Kidney (tissue), 14 donors: ENCODE measurements around the gene DNAJC28. TPM values are rescaled to one million over a fixed set of nuclear protein-coding genes. Genes with fewer than 3 reads are reported as not detected.
"Not testable (repeated sequence)": the region's sequence is repeated elsewhere in the genome, so short reads cannot be mapped to it uniquely, and the experiment has no call there.

Source experiments
- DNase-seq, 5 donors: peaks; one replicate each; pipeline ENCODE4 v3.0.0-alpha.2; 2013 to 2020
- FAIRE-seq: peaks from 2 replicates; lab custom pipeline; 2012; peaks lifted over from hg19 to GRCh38; lab: Jason Lieb, UNC
- H3K27ac ChIP-seq, 2 donors: one replicate each; pipeline ENCODE4 v1.7.0; 2013; ENCODE audit warnings: low read depth in 2 of 2, low read length in 2 of 2, inconsistent platforms in 1 of 2
- H3K27me3 ChIP-seq: one replicate; pipeline ENCODE4 v1.7.1; 2013; ENCODE audit warnings: low read length, inconsistent platforms; ENCODE audit not compliant: control insufficient read depth, insufficient read depth
- H3K36me3 ChIP-seq, 3 donors: one replicate each; pipeline versions ENCODE4 v1.7.0 to v1.7.1; 2013; ENCODE audit warnings: low read length in 3 of 3, control low read depth in 1 of 3, inconsistent platforms in 1 of 3; ENCODE audit not compliant: insufficient read depth in 3 of 3, control insufficient read depth in 2 of 3
- H3K4me1 ChIP-seq, 3 donors: one replicate each; pipeline versions ENCODE4 v1.7.0 to v1.7.1; 2013; ENCODE audit warnings: low read length in 3 of 3, inconsistent platforms in 1 of 3, low read depth in 1 of 3; ENCODE audit not compliant: control insufficient read depth in 2 of 3, insufficient read depth in 2 of 3
- H3K4me3 ChIP-seq, 3 donors: one replicate each; pipeline versions ENCODE4 v1.7.0 to v1.8.1; 2013; ENCODE audit warnings: low read length in 3 of 3, control low read depth in 1 of 3, inconsistent platforms in 1 of 3
- H3K9ac ChIP-seq, 3 donors: one replicate each; pipeline versions ENCODE4 v1.7.0 to v1.7.1; 2013; ENCODE audit warnings: low read length in 3 of 3, control low read depth in 1 of 3, inconsistent platforms in 1 of 3
- H3K9me3 ChIP-seq, 3 donors: one replicate each; pipeline versions ENCODE4 v1.7.0 to v1.7.1; 2013; ENCODE audit warnings: low read length in 3 of 3, control low read depth in 1 of 3, inconsistent platforms in 1 of 3; ENCODE audit not compliant: control insufficient read depth in 2 of 3, insufficient read depth in 1 of 3
- intact Hi-C: fragments of 100-400 bp; cut with DNase I; formaldehyde crosslinking; loops from one replicate; pipeline ENCODE4 v1.11.1; 2022
- polyA plus RNA-seq: library from polyadenylated mRNA; stranded (reverse); fragments of 350-450 nt; fragmentation: Illumina TruSeq; extraction: RNeasy Lipid Tissue Mini Kit (QIAGEN cat#74804); gene quantifications from one replicate; pipeline ENCODE4 v1.2.3, GENCODE V29; 2014; ENCODE audit warnings: low read depth, low replicate concordance; ENCODE audit not compliant: insufficient read depth
- total RNA-seq: library from RNA; stranded (reverse); fragmentation: NEBNext Ultra II Directional; extraction: Animal tissue kit (Norgen Biotek cat#: 25700); gene quantifications from one replicate; pipeline ENCODE4 v1.2.1, GENCODE V29; 2021
- TF ChIP-seq, protein P1 (sequence below): IDR thresholded peaks from 3 replicates; pipeline ENCODE4 v1.5.1; 2012; ENCODE audit warnings: mild to moderate bottlenecking, moderate library complexity, borderline replicate concordance; ENCODE audit not compliant: insufficient read depth; ENCODE audit errors: extremely low read depth
- donor health status: control.
- donor health status: control.
- donor health status: control.
- donor health status: control.
- donor health status: control.
- donor health status: DM: yes; HTN: yes; CAD: no.
- donor health status: Normal renal cell carcinoma (clear cell type).

Gene DNAJC28
- total and polyA plus RNA-seq, 2 donors from 2014 or later = 2.2 to 4.6 TPM

DNA sequence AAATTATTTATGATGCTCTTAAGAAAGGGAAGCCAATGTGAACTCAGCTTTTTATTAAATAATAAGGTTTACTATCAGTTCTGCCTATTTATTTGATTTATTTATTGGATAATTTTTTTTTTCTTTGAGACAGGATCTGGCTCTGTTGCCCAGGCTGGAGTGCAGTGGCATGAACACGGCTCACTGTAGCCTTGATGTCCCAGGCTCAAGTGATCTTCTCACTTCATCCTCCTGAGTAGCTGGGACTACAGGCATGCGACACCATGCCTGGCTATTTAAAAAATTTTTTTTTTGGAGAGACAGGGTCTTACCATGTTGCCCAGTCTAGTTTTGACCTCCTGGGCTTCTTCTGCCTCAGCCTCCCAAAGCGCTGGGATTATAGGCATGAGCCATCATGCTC, 21.0 kb upstream of the DNAJC28 start:
- no peak for FAIRE-seq
- Histone ChIP-seq H3K36me3 (peaks cover 2 to 45% (median 29%) of the 10 kb centered on the region in 3 donors), H3K27ac (no peak overlapping the region), H3K4me3 (no peak overlapping the region), H3K9ac (no peak overlapping the region), H3K9me3 (no peaks in the 10 kb centered on the region), H3K27me3 (no peaks in the 10 kb centered on the region), H3K4me1 (no peaks in the 10 kb centered on the region)
- DNase-seq = no peak
- TF ChIP-seq, protein P1, sequence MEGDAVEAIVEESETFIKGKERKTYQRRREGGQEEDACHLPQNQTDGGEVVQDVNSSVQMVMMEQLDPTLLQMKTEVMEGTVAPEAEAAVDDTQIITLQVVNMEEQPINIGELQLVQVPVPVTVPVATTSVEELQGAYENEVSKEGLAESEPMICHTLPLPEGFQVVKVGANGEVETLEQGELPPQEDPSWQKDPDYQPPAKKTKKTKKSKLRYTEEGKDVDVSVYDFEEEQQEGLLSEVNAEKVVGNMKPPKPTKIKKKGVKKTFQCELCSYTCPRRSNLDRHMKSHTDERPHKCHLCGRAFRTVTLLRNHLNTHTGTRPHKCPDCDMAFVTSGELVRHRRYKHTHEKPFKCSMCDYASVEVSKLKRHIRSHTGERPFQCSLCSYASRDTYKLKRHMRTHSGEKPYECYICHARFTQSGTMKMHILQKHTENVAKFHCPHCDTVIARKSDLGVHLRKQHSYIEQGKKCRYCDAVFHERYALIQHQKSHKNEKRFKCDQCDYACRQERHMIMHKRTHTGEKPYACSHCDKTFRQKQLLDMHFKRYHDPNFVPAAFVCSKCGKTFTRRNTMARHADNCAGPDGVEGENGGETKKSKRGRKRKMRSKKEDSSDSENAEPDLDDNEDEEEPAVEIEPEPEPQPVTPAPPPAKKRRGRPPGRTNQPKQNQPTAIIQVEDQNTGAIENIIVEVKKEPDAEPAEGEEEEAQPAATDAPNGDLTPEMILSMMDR = no peak
- intact Hi-C loops = no loop called here

DNA sequence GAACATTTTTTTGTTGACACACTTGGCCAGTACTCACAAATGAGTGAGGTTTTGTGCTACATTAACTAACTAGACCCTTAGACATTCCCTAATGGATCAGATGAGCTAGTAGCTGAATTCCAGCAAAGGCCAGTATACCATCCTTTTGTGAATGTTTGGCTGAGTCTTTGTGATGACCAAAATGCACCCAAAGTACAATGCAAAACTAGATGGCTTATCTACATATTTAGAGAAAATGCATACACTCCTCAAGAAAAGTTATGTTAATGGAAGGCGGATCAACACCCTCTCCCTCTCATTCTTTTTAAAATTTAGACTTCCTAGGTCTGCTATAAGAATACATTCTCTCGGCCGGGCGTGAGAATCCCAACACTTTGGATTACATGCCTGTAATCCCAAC, 20.1 kb upstream of the DNAJC28 start:
- Histone ChIP-seq H3K27me3 (no peaks in the 10 kb centered on the region), H3K9ac (no peak overlapping the region), H3K4me3 (no peak overlapping the region), H3K9me3 (no peaks in the 10 kb centered on the region), H3K27ac (no peak overlapping the region), H3K36me3 (peaks cover 4 to 37% (median 21%) of the 10 kb centered on the region in 3 donors), H3K4me1 (no peaks in the 10 kb centered on the region)
- no peak for DNase-seq
- intact Hi-C loops = no loop called here
- TF ChIP-seq, protein P1 = no peak
- no peak for FAIRE-seq

- intact Hi-C loops = no loop called here
- Histone ChIP-seq H3K27me3 (no peaks in the 10 kb centered on the region), H3K9ac (no peak overlapping the region), H3K9me3 (no peaks in the 10 kb centered on the region), H3K4me3 (no peak overlapping the region), H3K36me3 (peaks cover 2 to 32% (median 17%) of the 10 kb centered on the region in 3 donors), H3K27ac (no peak overlapping the region), H3K4me1 (no peaks in the 10 kb centered on the region)
- no peak for FAIRE-seq
- TF ChIP-seq, protein P1 = no peak
- no peak for DNase-seq
Measured at GRCh38 chr21:33510826-33511225, 19.3 kb upstream of the DNAJC28 start.

- DNase-seq, intact Hi-C loops, H3K9ac ChIP-seq, H3K4me3 ChIP-seq, H3K4me1 ChIP-seq, H3K27ac ChIP-seq, H3K9me3 ChIP-seq, H3K27me3 ChIP-seq, FAIRE-seq: not testable (repeated sequence)
- peaks cover 2 to 26% (median 13%) of the 10 kb centered on the region in 3 donors for H3K36me3 ChIP-seq
Measured at GRCh38 chr21:33507003-33507402, 15.5 kb upstream of the DNAJC28 start.
